AG04450 (cell line): Measurements from ENCODE around the gene KLC1. TPM values are rescaled to one million over a fixed set of nuclear protein-coding genes. Genes with fewer than 3 reads are reported as not detected.
A peak's percentile ranks its signal among the peaks of the same experiment; 100 is the strongest.

ENCODE experiments used
- CTCF ChIA-PET: fragments of 300-600, 350-600 bp; formaldehyde crosslinking; extraction: SDS; loops from one replicate; lab custom pipeline; 2022; ENCODE audit warnings: antibody characterized with exemption, inconsistent platforms; lab: Charles Lee
- POLR2A ChIA-PET: fragments of 350-600 bp; formaldehyde crosslinking; extraction: SDS; loops from one replicate; lab custom pipeline; 2021; ENCODE audit warnings: antibody characterized with exemption, inconsistent platforms; lab: Yijun Ruan, JAX
- DNase-seq: peaks from one replicate; pipeline ENCODE4 v3.0.0-alpha.2; 2011; ENCODE audit warnings: low read depth, low spot score
- H3K27ac ChIP-seq: one replicate; pipeline ENCODE4 v1.5.1; 2012; ENCODE audit warnings: low read depth, low read length, control low read depth
- H3K27me3 ChIP-seq: one replicate; pipeline ENCODE4 v1.6.0; 2012; ENCODE audit warnings: low read length; ENCODE audit not compliant: control insufficient read depth, insufficient read depth
- H3K4me3 ChIP-seq: 2 replicates; pipeline ENCODE4 v1.5.1; 2011; ENCODE audit warnings: mild to moderate bottlenecking, low read depth, low read length, control low read depth
- H3K9me3 ChIP-seq: 2 replicates; pipeline ENCODE4 v1.5.1; 2012; ENCODE audit warnings: low read length; ENCODE audit not compliant: control insufficient read depth, insufficient read depth
- CTCF ChIP-seq: IDR thresholded peaks from 2 replicates; pipeline ENCODE4 v1.5.1; 2011; ENCODE audit warnings: low read depth, low read length, control low read depth, inconsistent platforms
- polyA plus RNA-seq: library from polyadenylated mRNA; depleted of rRNA; stranded (reverse); fragments of >200 nt; gene quantifications from 2 replicates; pipeline ENCODE4 v1.2.3, GENCODE V29; 2011

The KLC1 gene
- polyA plus RNA-seq, 1 experiment: 160 TPM

- H3K27ac ChIP-seq: no peak overlapping the region
- no peak for TF ChIP-seq CTCF
- no peaks in the 10 kb centered on the region for H3K27me3 ChIP-seq
- H3K9me3 ChIP-seq: no peaks in the 10 kb centered on the region
- ChIA-PET CTCF (interaction anchor here (0.8 kb wide), 1 partner anchor 79 kb away, joined by 3 read pairs; no protein-coding TSS in a partner anchor), POLR2A (no interaction called here)
- no peak for DNase-seq
- no peak overlapping the region for H3K4me3 ChIP-seq
Measured at GRCh38 chr14:103693515-103693914, 64.5 kb downstream of the KLC1 start.

- DNase-seq: no peak
- Histone ChIP-seq H3K9me3 (no peaks in the 10 kb centered on the region), H3K27me3 (no peaks in the 10 kb centered on the region), H3K27ac (no peak overlapping the region), H3K4me3 (no peak overlapping the region)
- ChIA-PET CTCF (interaction anchor here (1.1 kb wide), 1 partner anchor 81 kb away, joined by 3 read pairs; no protein-coding TSS in a partner anchor), POLR2A (interaction anchor here (0.7 kb wide), 1 partner anchor 237 kb away, joined by 9 read pairs; no protein-coding TSS in a partner anchor)
- TF ChIP-seq CTCF: no peak
Measured at GRCh38 chr14:103694572-103695026, 65.6 kb downstream of the KLC1 start.

DNA sequence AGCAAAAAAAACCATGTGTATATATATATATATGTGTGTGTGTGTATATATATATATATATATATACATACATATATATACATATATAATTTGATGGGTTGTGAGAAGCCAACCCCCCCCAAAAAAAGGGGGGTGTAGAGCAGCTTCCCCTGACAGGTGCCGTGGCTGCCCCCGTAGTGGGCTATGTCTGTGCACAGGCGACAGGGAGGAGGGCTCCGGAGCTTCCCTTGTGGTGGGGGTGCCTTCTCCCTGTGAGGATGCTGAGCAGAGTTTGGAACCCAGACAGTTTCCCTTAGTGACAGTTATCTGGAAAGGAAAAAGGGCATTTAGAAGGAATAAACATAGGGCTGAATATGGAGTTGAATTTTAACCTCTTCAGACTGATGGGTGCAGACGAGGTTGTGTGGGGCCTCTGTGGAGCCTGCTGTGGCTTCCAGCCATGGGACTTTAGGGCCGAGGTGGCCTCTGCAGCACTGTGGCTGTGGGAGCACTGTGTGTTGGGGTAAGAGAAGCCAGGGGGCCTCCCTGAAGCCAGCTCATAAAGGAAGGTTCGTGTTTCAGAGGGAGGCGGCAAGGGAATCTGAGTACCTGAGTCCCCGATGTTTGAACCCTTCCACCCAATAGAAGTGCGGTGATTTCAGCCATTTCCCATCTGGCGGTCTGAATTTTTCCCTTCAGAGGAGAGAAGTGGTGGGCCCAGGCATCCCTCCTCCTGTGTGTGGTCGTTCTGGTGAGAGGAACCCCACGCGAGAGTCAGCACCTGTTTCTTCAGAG lies 66.5 kb downstream of the KLC1 start:
- Histone ChIP-seq H3K9me3 (no peaks in the 10 kb centered on the region), H3K27me3 (no peaks in the 10 kb centered on the region), H3K27ac (peak overlapping the region; percentile 77), H3K4me3 (no peak overlapping the region)
- no peak for TF ChIP-seq CTCF
- no peak for DNase-seq
- CTCF ChIA-PET: interaction anchor here (1.1 kb wide), 1 partner anchor 81 kb away, joined by 3 read pairs; no protein-coding TSS in a partner anchor
- POLR2A ChIA-PET: interaction anchor here (1.3 to 1.5 kb wide), 2 partner anchors 20 to 31 kb away, joined by 3 to 6 read pairs; partner anchors contain the start of genes XRCC3 and ZFYVE21

DNA sequence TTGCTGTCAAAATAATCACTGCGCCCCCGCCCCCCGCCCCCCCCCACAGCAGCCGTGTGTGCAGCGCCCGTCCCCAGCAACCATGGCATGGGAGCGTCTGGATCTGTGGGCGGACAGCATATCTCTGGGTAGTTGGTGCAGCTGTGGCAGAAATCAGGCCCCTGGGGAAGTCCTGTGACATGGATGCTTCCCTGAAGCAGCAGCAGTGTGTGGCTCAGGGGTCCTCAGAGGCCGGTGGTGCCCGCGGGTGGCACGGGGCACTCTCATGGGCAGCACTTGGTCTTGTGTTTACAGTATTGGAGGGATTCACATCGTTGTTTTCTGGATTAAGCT lies 67.0 kb downstream of the KLC1 start:
- DNase-seq: no peak
- H3K27me3 ChIP-seq: no peaks in the 10 kb centered on the region
- ChIA-PET CTCF (no interaction called here), POLR2A (interaction anchor here (0.7 to 1.5 kb wide), 3 partner anchors 19 to 33 kb away, joined by 3 to 6 read pairs (median 3); partner anchors contain the start of genes XRCC3 and ZFYVE21)
- no peak overlapping the region for H3K4me3 ChIP-seq
- TF ChIP-seq CTCF: no peak
- H3K9me3 ChIP-seq: no peaks in the 10 kb centered on the region
- H3K27ac ChIP-seq: peak overlapping the region; percentile 77
